Measurements from ENCODE around the gene WEE2.
A peak's percentile ranks its signal among the peaks of the same experiment; 100 is the strongest.

WEE2 gene

DNA sequence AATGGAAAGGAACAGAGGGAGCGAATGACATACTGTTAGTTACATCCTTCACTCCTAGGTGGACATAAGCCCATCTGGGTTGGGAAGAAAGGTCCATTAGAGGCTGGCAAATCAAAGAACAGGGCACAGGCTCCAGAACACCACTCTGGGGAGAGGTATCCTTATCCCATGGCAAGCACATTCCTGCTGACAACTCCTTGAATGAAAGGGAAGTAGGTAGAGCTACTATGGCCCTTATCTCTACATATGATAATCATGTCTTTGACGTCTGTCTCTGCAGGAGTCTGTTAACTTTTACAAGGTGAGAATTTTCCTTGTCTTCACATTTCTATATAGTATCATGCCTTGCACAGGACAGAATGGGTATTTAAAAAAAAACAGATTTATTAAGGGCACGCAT lies 16.6 kb upstream of the WEE2 start:
- no peak for DNase-seq (ENCODE audit: low read depth, low spot score)

DNA sequence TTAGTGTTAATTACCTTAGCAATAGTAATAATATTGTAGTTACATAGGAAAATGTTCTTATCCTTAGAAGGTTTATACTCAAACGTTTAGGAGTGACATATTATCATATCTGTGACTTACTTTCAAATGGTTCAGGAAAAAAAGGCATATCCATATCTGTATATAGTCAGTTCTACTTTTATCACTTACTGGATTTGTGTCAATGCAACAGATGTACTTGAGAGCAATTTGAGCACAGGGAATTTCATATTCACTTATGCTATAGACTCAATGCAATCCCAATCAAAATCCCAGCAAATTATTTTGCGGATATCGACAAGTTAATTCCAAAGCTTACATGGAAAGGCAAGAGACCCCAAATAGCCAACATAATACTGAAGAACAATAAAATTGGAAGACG lies 16.2 kb upstream of the WEE2 start:
- no peak for DNase-seq (ENCODE audit: low read depth, low spot score)

- no peak for DNase-seq (ENCODE audit: low read depth, low spot score)
These were observed 15.1 kb upstream of the WEE2 start for GRCh38 chr7:141693082-141693481.

DNA sequence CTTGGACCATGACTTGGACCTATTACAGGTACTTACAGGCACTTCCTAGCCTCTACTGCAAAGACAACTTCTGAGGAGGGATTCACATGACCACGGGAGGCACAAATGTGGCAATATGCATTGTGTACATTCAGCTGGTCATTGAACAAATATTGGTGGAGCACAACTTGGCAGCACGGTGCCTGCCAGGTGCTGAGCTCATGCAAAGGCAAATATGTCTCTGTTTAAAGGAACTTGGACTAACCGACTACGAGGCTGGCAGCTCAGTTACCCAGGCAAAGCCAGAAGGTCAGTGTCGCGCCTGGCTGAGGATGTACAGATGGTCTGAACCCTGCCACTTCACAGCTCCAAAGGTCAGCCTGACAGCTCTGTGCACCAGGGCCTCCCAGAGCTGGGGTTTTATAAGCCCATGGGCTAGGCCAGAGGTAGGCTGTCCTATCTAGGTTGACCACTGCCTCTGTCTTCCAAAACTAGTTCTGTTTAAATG lies 12.3 kb upstream of the WEE2 start:
- no peak for DNase-seq (ENCODE audit: low read depth, low spot score)

DNA sequence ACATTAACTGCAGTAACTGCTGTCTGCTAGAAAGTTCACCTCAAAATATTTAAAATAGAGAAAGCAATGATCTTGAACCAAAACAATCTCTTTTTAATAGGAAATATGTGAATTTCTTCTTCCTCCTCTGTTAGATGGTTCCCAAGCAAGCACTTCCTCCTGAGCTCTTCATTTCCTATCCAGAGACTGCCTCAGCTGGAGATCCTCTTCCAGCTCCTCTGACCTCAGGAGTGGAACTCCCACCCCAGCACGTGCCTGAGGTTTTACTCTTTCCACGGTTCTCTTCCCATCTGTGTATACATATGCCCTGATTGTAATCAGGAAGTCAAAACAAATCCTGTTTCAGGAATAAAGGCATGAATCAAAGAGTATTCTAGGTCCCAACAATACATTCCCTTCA lies 11.8 kb upstream of the WEE2 start:
- DNase-seq (ENCODE audit: low read depth, low spot score), result no peak

DNA sequence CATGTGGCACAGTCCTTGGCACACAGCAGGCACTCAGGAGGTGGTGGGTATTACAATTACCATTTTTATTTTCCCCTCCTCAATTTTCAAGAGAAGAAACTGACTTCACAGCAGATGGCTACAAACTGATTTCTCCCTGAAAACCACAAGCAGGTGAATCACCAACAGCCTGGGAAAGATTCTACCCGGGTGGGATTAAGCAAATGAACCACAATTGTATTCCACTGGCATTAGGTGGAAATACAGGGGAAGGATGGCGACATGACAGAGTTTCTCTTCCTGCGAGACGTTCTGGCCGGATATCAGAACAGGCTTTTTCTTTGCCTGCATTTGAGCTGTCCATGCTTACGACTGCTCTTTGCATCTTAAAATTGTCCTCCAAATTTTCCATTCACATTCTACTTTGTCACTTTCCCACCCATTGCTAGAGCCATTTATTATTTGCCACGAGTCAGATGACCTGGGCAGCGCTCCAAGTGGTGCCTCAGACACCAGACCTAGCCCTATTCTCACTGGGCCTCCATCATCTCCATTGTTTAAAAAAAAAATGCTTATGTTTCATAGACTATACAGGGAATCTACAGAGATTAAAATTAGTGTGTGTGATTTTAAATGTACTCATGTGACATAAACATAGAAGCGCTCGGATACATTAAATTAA lies 10.8 kb upstream of the WEE2 start:
- DNase-seq (ENCODE audit: low read depth, low spot score), result peak; percentile 79

- no peak for DNase-seq (ENCODE audit: low read depth, low spot score)
These were observed 9.7 kb upstream of the WEE2 start for GRCh38 chr7:141698247-141699015.

- no peak for DNase-seq (ENCODE audit: low read depth, low spot score)
These were observed 8.3 kb upstream of the WEE2 start for GRCh38 chr7:141699860-141700259.

- no peak for DNase-seq (ENCODE audit: low read depth, low spot score)
These were observed 7.8 kb upstream of the WEE2 start for GRCh38 chr7:141700296-141700847.

- peak; percentile 37 for DNase-seq (ENCODE audit: low read depth, low spot score)
These were observed 7.2 kb upstream of the WEE2 start for GRCh38 chr7:141700848-141701371.

GRCh38 chr7:141701489-141702046 lies 6.6 kb upstream of the WEE2 start:
- peak; percentile 62 for DNase-seq (ENCODE audit: low read depth, low spot score)

DNA sequence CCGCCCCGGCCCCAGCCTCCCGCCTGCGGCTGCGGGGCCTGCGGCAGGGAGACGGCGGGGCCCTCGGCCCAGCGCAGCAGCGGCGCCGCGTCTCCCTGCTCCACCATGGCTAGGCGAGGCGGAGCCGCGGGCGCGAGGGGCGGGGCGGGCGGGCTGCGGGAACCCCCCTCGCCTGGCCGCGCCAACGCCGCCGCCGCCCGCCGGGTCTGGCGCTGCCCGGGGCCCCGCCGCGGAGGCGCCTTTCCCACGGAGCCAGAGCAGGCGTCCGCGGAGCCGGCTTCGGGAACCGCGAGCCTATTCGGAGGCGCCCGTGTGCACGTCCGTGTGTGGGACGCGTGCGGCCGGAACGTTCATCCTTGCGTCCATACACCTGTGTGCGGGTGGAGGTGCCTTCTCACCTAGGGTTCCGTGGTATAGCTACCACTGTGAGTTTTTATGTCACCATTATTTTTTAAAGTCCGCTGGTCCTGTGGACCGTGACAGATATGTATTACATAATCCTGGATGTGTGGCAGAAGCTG lies 6.0 kb upstream of the WEE2 start, which contains the start of gene DENND11:
Gene DENND11 (minus strand): TSS at position 120 of the 521 bp plus-strand sequence. CDS start 13 bp downstream, at position 107.
- peak; percentile 86 for DNase-seq (ENCODE audit: low read depth, low spot score)

DNA sequence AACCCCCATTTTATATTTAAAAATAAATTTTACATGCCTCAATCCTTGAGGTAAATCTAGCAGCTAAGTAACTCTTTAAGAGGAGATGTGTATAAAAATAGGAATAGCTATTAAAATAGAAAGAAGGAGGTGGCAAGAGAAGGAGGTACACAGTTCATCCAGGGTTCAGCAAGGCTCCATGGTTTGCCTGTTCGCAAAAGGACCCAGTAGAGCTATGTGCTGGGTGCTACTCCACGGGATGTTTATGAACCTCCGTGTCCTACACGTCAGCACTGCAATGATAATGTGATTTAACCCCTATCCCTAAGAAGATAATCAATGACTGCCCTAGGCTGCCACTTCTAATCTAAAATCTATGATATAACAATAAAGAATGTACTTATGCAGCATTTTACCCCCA lies 5.3 kb upstream of the WEE2 start:
- DNase-seq (ENCODE audit: low read depth, low spot score), result no peak

- no peak for DNase-seq (ENCODE audit: low read depth, low spot score)
These were observed 4.0 kb upstream of the WEE2 start for GRCh38 chr7:141704112-141704511.

DNA sequence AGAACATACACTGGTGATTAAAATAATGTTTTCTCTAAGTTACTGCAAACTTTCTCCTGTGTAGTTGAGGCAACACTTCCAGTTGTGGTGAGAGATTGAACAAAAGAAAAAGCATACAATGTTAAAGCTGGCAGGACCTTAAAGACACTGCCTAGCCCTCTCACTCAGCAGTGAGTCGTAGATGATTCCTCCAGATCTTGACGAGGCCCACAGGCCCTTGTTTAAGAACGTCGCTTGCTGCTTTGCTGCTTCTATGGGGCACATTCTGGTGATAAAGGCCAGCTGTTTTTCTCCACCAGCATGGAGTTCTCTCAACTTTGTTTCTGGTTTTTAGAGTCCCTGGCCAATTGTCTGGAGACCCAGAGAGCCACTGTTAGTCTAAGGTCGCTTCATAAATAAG lies 3.4 kb upstream of the WEE2 start:
- no peak for DNase-seq (ENCODE audit: low read depth, low spot score)

- no peak for DNase-seq (ENCODE audit: low read depth, low spot score)
These were observed 1.7 kb upstream of the WEE2 start for GRCh38 chr7:141706239-141707064.

DNA sequence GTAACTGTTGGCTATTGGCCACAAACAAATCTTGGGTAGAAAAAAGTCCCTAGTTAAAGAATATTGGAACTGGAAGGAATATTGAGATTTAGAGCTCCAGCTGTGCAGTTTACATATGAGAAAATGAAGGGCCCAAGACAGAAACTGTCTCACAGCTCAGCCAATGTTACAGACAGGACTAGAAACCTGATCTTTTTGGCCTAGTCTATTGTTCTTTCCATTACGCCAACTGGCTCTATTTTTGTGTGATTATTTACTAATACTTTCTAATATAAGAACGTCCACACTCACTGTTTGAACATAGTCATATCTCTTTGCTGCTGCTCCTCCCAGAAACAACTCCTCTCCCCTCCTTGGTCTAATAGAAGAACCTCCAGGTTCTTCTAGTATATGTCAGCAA lies 1.2 kb downstream of the WEE2 start:
- no peak for DNase-seq (ENCODE audit: low read depth, low spot score)

DNA sequence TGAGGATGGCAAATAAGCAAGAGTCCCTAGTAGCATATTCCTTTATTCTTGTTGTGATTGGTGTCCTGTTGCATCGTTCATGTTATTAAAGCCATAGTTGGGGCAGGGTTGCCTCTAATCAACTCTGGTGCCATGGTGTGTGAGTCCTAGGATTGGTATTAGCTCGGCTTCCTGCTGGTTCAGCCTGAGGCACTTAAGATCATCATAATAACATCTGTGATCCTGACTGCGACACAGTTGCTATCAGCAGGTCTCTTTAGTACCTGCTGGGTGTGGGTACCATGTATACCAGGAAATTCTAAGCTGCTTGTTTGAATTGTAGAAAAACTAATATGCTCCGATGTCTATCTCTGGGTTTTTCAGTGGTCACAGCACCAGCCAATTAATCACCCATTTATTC lies 1.6 kb downstream of the WEE2 start:
- no peak for DNase-seq (ENCODE audit: low read depth, low spot score)

- no peak for DNase-seq (ENCODE audit: low read depth, low spot score)
These were observed 2.1 kb downstream of the WEE2 start for GRCh38 chr7:141710301-141710700.

DNA sequence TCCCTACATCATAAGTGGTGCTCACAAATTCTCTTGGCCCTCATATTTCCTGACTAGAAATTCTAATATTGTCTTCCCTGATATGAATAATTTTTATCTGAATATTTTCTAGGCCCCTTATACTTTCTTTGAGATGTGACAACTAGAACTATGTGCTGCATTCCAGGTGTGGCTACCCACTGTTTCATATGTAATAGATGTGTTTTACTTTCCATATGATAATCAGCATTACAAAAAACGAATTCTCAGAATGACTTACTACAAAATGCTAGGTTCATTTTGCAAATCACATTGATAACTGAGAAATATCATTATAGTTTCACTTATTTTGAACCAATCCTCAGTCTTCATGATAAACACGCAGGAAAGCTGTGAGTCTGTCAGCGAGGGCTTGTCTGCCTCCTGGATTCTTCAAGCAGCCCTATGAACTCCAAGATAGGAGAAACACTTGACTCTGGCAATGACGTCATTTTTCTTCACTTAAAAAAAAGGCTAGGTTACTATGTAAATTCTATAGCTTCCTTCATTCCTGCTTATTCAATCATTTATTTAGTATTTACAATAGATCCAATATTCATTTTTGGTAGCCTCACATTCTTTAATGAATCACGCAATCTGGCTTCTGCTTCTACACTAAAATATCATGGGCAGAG lies 4.6 kb downstream of the WEE2 start:
- DNase-seq (ENCODE audit: low read depth, low spot score), result no peak

- no peak for DNase-seq (ENCODE audit: low read depth, low spot score)
These were observed 5.7 kb downstream of the WEE2 start for GRCh38 chr7:141713890-141714289.

Data from astrocyte of the hippocampus (primary cell).